Measurements from ENCODE around the gene ATXN7L1.
"Not testable (repeated sequence)": the region's sequence is repeated elsewhere in the genome, so short reads cannot be mapped to it uniquely, and the experiment has no call there.

Gene ATXN7L1

DNA sequence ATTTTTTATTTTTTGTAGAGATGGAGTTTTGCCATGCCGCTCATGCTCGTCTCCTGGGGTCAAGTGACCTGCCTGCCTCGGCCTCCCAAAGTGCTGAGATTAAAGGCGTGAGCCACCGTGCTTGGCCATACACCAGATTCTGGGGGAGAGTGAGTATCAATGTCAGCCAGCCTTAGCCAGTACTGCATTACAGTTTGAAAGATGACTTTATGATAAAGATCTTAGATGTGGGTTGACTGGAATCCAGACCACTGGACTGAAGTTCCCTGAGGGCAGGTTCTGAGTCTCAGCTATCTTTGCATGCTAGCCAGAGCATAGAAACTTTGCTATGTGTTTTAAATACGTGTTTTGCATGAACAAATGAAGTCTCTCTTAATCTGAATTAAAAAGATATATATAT, 177.9 kb downstream of the ATXN7L1 start:
- no peak for DNase-seq

- DNase-seq = no peak
Measured at GRCh38 chr7:105697753-105698152, 178.6 kb downstream of the ATXN7L1 start.

DNA sequence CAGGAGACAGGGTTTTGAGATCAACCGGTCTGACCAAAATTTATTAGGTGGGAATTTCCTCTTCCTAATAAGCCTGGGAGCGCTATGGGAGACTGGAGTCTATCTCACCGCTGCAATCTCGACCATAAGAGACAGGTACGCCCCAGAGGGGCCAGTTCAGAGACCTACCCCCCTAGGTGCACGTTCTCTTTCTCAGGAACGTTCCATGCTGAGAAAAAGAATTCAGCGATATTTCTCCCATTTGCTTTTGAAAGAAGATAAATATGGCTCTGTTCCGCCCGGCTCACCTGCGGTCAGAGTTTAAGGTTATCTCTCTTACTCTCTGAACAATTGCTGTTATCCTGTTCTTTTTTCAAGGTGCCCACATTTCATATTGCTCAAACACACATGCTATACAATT, 179.2 kb downstream of the ATXN7L1 start:
- not testable (repeated sequence) for DNase-seq

DNA sequence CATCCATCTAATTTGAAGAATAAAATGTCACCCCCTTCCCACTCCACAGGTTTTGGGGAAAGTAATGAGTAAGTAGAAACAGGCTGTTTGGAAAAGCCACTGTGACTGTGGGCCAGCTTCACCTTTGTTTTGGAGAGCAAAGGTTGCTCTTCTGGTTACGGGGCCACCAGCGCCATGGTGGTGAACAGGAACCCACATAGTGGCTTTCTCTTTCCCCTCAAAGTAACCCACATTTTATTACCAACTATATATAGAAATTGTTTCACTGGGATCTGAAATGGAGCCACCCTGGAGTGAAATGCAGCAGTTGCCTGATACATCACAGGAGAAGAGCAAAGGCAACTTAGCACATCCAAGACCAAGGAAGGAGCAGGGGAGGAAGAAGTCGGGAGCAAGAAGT, 182.8 kb downstream of the ATXN7L1 start:
- DNase-seq = no peak

DNA sequence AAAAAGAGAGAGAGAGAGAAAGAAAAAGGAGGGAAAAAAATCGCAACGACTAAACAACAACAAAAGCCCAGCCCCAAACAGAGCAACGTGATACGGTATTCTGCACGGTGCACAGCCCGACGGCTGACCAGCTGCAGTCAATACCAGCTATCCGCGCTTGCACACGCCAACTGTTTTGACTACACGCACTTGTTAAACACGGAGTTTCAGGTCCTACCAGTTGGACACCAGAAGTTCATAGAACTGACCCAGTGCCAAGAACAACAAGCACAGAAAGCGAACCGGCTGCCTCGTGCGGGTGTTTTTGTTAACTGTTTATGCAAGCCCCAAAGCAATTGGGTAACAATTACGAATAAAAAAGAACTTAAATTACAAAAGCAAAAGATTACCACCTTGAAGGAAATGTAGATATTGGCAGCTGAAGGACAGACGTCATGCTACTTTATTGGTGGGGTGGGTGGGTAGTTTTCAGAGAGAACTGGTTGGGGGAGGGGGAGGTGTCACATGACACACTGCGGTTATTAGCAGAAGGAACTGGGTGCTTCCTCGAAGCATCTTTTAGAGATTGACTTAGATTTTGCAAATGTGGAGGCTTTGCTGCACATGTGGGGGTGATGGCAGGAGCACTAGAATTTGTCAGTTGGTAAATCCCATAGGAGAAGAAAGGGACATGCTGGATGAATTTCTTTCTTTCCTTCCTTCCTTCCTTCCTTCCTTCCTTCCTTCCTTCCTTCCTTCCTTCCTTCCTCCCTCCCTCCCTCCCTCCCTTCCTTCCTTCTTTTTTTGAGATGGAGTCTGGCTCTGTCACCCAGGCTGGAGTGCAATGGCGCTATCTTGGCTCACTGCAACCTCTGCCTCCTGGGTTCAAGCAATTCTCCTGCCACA, 184.5 kb downstream of the ATXN7L1 start:
- peak; percentile 47 for DNase-seq

- DNase-seq = peak; percentile 6
Measured at GRCh38 chr7:105691082-105691679, 185.2 kb downstream of the ATXN7L1 start.

GRCh38 chr7:105690325-105690945, 186.0 kb downstream of the ATXN7L1 start:
- DNase-seq = no peak

- no peak for DNase-seq
Measured at GRCh38 chr7:105689067-105689819, 187.2 kb downstream of the ATXN7L1 start.

DNA sequence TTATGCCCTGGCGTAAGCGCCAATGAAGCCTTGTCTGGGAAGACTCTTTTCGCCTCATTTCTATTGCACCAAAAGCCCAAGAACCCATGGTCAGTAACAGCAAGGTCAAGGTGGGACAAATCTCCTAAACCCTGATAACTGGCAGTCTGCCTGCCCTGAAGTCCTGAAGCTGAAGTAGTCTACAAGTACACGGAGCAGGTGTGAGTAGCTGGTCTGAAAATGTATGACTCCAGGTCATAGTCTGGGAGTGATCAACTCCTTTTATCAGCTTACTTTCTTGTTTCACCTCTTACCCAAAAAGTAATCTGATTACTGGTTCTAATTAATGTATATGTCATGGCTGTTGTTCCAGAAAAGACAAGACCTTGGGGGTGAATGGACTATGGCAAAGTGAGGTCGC, 187.8 kb downstream of the ATXN7L1 start:
- DNase-seq = no peak

- no peak for DNase-seq
Measured at GRCh38 chr7:105685161-105685560, 191.2 kb downstream of the ATXN7L1 start.

GRCh38 chr7:105682341-105683060, 193.9 kb downstream of the ATXN7L1 start:
- no peak for DNase-seq

DNA sequence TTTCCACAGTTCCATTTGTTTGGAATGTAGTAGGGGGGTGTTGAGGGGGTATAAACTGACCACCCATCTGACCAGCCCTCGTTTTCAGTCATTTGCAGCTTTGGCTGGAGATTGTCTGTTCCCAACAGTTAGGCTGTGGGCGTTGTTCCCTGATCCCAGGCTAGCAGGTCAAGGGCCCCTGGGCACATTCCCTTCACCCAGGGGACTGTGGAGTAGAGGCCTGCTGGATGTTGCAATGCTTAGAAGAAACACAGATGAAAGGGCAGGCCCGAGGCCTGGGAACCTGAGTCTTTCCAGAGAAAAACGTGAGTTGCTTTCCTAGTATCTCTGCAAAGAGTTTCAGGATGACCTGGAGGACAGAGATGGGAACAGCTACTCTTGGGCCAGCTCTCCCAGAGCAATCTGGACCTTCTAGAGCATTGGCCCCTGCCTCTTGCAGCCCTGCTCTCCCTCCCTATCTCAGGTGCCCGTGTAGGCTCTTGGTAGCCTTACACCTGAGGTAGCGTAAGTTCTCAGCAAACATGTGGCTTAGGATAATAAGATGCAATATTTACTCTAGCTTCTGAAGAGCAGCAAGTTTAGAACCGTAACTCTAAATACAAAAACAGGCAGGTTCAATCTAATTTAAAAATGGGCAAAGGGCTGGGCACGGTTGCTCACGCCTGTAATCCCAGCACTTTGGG, 195.8 kb downstream of the ATXN7L1 start:
- no peak for DNase-seq

GRCh38 chr7:105678811-105679495, 197.4 kb downstream of the ATXN7L1 start:
- no peak for DNase-seq

DNA sequence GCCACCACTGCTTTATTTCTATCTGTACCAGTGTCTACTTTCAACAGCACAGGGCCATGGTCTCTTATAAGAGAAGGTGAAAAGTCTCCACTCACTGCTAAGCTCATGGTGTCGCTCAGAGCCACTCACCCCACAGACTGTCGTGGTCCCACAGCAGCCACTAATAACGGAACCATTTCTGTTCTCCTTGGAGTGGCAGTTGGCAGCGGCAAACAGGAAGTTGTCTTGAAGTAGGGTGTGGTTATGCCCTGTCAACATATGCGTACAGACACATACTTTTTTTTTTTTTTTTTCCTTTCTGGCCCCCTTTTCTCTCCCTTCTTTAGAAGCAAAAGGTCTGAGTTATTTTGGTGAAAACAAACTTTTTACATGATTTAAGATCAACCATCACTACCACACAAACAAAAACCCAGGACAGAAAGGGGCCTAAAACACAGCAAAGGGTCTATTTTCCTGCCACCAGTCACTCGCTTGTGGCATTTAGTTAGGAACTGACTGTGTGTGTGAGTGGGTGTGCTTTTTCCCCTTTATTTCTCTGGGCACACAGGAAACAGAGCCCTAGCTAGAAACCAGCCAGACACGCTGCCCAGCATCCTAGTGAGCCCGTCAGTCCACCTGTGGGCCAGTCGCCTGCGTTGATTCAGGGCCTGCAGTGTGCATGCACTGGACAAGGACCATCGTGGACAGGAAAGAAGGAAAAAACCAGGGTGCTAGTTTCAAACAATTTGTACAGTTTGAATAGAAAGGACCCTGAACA, 198.4 kb downstream of the ATXN7L1 start:
- no peak for DNase-seq

DNA sequence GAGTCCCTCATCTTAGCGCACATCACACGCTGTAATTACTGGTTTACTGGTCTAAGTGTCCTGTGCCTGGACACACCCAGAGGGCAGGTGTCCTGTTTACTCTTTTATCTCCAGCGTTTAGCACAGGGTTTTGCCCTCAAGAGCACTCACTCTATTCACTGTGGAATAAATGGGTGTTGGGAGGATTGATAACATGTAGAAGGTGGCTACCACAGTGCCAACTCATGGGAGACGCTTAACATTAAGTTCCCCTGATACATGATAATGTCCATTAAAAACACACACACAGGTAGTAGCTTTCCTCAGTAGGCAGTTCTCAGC, 199.0 kb downstream of the ATXN7L1 start:
- no peak for DNase-seq

GRCh38 chr7:105675934-105676371, 200.4 kb downstream of the ATXN7L1 start:
- no peak for DNase-seq

DNA sequence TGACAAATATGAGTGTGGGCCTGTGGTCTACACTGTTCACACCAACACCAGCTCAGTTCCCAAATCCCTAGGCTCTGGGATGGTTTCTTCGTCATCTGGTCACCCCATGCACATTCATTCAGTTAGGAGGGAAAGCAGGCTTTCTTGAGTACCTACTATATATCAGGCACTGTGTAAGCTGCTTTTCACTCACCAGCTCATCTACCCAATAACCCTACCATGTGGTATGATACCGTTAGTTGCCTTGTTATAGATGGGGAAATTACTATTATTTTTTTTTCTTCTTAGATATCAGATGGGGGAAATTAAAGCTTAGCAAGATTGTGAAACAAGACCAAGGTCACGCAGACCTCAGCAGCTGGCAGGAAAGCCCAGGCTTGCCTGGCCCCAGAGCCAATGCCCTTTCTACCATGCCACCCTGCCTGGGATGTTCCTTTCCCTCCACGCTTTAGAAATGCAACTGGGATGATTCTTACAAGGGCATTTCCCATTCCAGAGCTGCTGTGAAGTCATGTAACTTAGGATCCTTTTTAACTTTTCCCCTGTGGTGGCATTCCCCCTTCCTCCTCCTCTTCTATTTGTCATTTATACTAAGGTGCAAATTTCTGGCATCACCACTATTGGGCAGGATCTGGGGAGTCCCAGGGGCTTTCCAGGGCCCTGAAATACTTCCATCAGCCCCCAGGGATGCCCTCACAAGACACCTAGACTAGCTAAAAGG, 202.0 kb downstream of the ATXN7L1 start:
- DNase-seq = no peak

DNA sequence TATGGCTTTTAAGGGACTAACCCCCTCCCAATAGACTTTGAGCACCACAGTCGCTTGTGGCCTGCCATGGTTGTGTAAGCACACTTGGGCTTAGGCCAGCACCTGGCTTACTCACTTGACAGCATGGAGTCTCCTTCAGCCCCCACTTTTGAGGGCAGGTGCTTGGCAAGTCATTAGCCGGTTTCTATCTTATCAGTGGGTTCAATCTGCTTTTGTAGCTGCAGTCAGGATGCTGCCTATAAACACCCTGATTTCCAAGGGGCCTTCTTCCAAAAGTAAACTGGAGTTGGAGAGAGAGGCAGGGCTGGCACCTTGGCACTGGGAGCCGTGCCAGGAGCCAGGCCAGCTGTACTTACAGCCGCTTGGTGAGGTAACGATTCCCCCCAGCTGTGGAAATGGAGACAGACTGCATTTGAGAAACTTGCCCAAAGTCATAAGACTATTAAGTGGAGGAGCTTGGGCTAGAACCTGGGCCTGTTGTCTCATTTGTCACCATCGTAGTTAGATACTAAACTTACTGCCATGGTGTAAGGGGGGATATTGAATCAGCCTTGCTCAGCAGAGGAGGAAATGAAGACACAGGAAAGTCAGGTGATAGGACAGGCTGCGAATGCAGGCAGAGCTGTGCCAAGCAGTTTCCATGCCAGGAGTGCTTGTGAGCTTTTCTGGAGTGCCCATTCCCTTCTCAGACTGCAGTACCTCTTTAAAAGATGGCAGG, 202.9 kb downstream of the ATXN7L1 start:
- no peak for DNase-seq

DNA sequence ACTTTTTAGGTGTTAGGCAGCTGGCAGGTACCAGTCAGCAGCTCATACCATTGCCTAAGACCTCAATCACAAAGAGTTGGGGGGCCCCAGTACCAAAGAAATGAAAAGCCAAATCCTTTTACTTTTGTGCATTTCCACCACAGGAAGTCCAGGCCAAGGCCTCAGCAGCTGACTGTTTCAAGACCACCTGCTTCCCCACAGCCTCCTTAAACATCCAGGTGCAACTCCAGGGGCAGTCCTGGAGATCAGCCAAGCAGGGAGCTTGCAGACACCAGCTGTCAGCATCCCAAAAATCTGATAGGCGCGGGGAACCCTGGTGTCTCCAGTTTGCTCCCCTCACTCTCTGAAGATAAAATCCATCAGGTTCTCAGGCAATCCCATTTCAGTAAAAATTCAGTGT, 203.6 kb downstream of the ATXN7L1 start:
- DNase-seq = no peak
